Endothelial cell of umbilical vein (primary cell): ENCODE measurements around the gene RBM39.
A peak's percentile ranks its signal among the peaks of the same experiment; 100 is the strongest.

Experiments used
- CTCF ChIP-seq, 2 donors: IDR thresholded peaks; 1 replicate in 1 of 2; 2 replicates in 1 of 2; pipeline ENCODE4 v1.5.1; 2011; ENCODE audit warnings: low read length in 2 of 2, mild to moderate bottlenecking in 2 of 2, moderate library complexity in 2 of 2, control low read depth in 1 of 2, inconsistent platforms in 1 of 2, low read depth in 1 of 2; ENCODE audit not compliant: insufficient read depth in 1 of 2; ENCODE audit errors: extremely low read depth in 1 of 2
- EZH2 ChIP-seq: IDR thresholded peaks from 2 replicates; pipeline ENCODE4 v1.6.1; 2012; ENCODE audit warnings: borderline replicate concordance, low read depth, mild to moderate bottlenecking, moderate library complexity, low read length, inconsistent platforms; ENCODE audit not compliant: severe bottlenecking
- FOS ChIP-seq: IDR thresholded peaks from 2 replicates; pipeline ENCODE4 v1.6.1; 2011; ENCODE audit warnings: mild to moderate bottlenecking, low read length, moderate library complexity, borderline replicate concordance; ENCODE audit not compliant: insufficient read depth
- GATA2 ChIP-seq: IDR thresholded peaks from 2 replicates; pipeline ENCODE4 v1.7.0; 2011; ENCODE audit warnings: low read depth, mild to moderate bottlenecking, moderate library complexity, mixed read lengths, low read length; ENCODE audit not compliant: insufficient read length, insufficient read depth
- JUN ChIP-seq: IDR thresholded peaks from 2 replicates; pipeline ENCODE4 v1.6.1; 2011; ENCODE audit warnings: borderline replicate concordance, low read depth; ENCODE audit not compliant: insufficient read length, insufficient read depth
- MAX ChIP-seq: IDR thresholded peaks from 2 replicates; pipeline ENCODE4 v1.6.1; 2011; ENCODE audit not compliant: insufficient read depth, insufficient read length
- MYC ChIP-seq: IDR thresholded peaks from one replicate; pipeline ENCODE4 v1.6.1; 2011; ENCODE audit warnings: mild to moderate bottlenecking, low read depth, low read length
- POLR2A ChIP-seq: IDR thresholded peaks from 2 replicates; pipeline ENCODE4 v1.6.1; 2012; ENCODE audit warnings: low read depth, mild to moderate bottlenecking, control low read depth, low read length
- POLR2AphosphoS5 ChIP-seq: IDR thresholded peaks from 2 replicates; pipeline ENCODE4 v1.6.1; 2012; ENCODE audit warnings: low read depth, mild to moderate bottlenecking, control low read depth, low read length, moderate library complexity; ENCODE audit not compliant: insufficient read depth

GRCh38 chr20:35739294-35740163 is 2.5 kb downstream of the RBM39 start:
- TF ChIP-seq CTCF (IDR thresholded peaks at IDR 0.05; ENCODE audit: extremely low read depth in 1 of 2, insufficient read depth in 1 of 2, low read depth in 1 of 2, low read length in 2 of 2) (peak; percentile 11 to 13), MYC (no peak), POLR2AphosphoS5 (no peak), POLR2A (no peak), EZH2 (no peak), GATA2 (no peak), MAX (no peak), JUN (no peak), FOS (no peak)
